HG03159 (cell line): ENCODE measurements around the gene CYP26A1.
"Not testable (repeated sequence)": the region's sequence is repeated elsewhere in the genome, so short reads cannot be mapped to it uniquely, and the experiment has no call there.

Experiments used
- ATAC-seq: cut with Tn5 transposase; IDR thresholded peaks from one replicate; pipeline ENCODE4 v1.9.1; 2021; ENCODE audit warnings: mild to moderate bottlenecking, moderate library complexity; ENCODE audit not compliant: unreplicated experiment

The CYP26A1 gene

DNA sequence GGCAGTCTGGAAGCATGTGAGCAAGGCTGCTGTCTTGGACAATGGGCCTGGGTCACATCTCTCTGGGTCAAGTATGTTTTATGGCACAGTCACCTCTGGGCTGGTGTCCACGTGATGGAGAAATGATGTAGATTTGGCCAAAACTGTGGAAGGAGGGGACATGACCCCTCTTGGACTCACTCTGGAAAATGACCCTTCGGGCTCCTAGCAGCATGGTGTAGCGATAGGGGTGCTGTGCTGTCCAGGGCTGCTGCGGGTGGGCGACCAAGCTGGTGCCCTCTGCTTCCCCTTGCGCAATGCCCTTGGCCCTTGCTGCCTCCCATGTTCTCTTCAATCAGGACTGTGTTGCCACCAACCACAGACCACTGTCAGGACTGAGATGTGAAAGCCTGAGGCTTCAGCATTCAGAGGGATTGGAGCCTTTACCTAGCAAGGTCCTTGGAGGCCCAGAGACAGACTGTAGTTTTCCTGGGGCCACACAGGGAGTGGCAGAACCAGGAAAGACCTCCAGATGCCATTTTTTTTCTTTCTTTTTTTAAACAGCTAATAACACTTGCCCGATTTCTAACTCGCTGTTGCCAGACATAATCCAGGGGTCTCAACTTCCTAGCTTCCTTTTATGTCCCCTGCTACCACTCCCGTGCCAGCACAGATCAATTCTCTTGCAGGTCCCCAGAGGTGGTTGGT, 6.1 kb downstream of the CYP26A1 start:
- no peak for ATAC-seq

DNA sequence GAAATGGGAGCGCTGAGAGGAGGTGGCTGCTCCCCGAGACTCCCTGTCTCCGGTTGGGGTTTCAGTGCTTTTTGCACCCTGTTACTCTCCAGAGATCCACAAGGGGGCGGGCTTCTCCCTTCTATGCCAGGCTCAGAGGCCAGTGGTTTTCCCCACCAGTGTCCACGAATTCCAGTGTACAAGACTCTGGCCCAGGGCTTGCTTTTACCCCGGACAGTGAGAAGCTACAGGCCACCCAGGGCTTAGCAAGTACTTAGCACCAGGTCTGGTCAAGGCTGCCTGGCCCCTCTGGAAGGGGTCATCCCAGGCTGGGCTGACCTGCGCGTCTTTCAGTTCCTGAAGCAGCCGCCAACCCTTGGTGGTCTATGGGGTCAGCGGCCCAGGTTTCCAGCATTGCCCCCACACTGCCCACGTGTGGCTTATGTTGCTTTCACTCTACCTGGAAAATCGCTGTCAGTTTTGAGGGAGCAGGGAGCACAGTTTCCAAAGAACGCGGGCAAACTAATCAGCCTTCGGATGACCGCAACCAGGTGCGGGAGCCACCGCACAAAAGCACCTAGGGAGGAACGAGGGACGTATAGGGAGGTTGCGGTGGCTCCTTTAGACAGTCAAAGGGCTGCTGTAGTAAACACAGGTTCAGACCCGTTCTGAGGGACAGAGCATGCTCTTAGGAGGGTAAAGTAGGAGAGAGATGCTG, 6.8 kb downstream of the CYP26A1 start:
- peak; percentile 68 for ATAC-seq

- no peak for ATAC-seq
These were observed 7.6 kb downstream of the CYP26A1 start for GRCh38 chr10:93081318-93081717.

DNA sequence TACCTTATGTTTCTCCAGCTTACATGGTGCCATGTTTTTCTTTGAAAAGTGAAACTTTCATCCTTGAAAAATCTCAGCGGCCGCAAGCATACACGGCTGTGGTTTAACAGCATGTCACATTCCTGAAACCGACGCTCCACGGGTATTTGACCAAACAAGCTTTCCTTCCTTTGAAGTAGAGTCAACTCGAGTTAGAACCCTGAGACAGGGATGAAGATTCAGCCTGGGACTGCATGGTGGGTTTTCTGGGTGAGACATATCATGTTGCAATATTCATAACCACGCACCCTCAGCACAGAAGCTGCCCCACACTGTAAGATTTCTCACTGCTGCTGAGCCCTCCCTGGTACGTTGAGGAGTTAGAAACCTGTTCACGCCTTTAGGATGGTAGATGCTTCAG, 8.1 kb downstream of the CYP26A1 start:
- no peak for ATAC-seq

DNA sequence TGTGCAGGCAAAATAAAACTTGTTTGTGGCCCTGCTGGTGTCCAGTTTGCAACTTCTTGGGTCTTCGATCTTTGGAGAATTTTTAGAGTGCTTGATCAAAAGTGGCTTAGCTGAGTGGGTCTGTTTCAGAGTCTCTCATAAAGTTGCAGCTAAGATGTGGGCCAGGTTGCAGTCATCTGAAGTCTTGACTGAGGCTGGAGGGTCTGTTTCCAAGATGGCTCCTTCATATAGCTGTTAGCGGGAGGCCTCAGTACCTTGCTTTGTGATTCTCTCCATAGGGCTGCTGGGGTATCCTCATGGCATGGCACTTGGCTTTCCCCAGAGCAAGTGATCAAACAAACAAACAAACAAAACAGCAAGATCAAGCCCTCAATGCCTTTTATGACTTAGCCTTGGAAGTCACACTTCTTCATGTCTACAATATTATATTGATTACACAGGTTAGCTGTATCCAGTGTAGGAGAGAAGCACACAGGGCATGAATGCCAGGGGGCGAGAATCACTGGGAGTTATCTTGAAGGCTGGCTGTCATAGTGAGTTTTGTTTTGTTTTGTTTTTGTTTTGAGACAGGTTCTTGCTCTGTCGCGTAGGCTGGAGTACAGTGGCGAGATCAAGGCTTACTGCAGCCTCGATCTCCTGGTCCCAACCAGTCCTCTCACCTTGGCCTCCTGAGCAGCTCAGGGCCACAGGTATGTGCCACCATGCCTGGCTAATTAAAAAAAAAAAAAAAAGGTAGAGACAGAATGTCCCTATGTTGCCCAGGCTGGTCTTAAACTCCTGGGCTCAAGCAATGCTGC, 10.2 kb downstream of the CYP26A1 start:
- ATAC-seq, result no peak

GRCh38 chr10:93085272-93085859, 11.7 kb downstream of the CYP26A1 start:
- no peak for ATAC-seq

DNA sequence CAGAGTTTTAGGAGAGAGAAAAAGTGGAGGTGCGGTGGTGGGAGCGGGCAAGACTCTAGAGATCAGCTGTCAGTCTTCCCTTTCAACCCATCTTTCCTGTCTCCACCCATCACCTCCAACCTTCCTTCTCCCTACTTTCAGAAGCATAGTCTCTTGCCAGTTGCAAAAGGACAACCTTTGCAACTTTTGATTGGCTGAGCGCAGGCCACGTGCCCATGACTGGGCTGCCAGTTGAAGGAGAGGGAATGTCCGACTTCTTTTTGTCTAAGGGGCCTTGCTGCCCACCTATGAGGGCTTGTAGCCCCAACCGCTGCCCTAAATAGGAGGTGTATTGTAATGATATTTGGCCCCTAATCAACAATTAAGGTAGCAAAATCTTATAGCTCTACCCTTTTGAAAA, 12.6 kb downstream of the CYP26A1 start:
- ATAC-seq, result no peak

DNA sequence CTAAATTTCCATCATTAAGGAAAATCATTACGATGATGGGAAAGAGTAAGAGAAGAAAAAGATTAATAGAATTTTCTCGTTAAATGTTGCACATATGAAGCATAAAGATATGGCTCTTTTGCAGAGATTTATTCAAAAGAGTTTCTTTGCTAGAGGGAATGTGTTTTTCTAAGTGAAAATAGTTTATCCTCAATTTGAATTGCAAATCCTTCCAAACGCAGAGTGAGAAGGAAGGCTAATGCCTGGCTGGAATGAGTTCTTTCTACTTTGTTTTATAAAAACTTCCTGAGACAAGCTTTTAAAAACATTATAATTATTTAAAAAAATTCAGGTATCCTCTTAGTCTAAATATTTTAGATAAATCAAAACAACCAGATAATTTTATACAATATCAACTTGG, 14.2 kb downstream of the CYP26A1 start:
- ATAC-seq, result no peak

DNA sequence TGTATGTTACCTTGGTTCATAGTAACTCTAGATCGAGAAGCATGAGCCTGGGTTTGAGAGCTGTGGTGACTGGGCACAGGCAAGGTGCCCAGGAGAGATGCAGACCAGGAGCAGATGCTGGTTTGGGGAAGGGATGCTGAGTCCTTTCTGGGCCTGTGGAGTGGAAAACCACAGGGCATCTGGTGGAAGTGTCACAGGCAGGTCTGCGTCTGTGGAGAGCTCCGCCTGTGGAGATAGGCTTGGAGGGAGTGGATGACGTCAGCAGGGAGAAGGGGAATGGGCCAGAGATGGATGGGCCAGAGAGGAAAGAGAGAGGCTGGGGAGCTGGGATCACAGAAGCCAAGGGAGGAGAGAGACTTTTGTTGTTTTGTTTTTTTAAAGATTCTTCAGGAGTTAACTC, 14.8 kb downstream of the CYP26A1 start:
- ATAC-seq, result no peak

DNA sequence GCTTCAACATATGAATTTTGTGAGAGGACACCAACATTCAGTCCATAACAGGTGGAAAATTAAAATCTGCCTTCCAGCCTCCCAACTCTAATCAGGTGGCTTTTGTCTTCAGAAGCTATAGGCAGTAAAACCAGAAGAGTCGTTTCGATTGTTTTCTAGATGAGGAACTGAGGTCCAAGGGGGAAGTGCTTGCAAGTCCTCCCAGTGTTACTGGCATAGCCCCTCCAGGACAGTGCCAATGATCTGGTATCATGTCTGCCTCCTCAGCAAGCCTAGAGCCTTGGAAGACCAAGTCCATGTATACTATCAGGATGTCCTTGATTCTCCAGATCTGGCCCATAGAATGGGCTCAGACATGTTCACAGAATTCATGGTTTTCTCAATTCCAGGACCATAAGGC, 16.9 kb downstream of the CYP26A1 start:
- ATAC-seq, result no peak

DNA sequence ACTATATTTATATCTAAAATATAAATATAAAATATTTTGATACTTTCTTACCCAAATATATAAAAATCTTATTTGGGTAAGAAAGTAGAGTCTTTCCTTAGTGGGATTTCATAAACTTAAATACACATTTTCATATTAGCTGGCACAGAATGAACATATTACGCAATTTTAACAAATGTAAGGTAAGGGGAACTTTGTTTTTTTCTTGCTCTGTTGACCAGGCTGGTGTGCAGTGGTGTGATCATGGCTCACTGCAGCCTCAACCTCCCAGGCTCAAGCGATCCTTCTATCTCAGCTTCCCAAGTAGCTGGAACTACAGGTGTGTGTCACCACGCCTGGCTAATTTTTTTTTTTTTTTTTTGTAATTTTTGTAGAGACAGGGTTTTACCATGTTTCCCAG, 18.3 kb downstream of the CYP26A1 start:
- ATAC-seq, result no peak

DNA sequence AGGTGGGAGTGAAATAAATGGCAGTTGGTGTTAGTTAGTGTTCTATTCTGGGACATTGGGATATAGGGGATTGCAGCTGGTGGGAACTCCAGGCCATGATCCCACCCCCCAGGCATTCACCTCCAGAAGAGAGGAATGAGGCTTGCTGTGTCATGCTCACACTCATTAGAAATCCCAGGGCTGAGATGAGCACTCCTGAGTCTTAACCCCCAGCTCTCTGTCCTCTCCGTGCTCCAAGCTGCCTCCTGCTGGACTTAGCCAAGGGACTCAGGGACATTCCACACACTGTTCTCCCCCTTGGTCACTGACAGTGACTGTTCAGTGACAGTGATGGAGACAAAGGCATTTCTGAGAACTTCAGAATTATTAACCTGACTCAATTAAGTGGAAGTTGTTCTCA, 21.5 kb downstream of the CYP26A1 start:
- ATAC-seq, result no peak

DNA sequence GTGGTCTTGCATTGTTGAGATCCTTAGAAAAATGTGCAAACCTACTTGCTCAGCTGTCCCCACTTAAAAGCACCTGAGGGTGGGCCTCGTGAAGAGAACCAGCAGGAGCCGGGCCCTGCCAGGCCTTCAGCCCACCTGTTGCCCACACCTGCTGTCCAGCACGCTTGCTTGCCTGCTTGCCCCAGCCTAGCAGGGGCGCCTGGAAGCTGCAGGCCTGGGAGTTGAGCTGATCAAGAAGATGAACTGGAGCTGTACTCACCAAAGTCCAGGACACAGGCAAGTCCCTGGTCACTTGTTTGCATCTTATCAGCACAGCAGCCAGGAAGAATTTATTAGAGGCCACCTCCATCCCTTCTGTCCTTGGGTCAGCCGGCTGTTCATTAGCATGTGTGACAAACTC, 23.2 kb downstream of the CYP26A1 start:
- no peak for ATAC-seq

GRCh38 chr10:93097386-93097785, 23.7 kb downstream of the CYP26A1 start:
- no peak for ATAC-seq

- ATAC-seq, result no peak
These were observed 25.1 kb downstream of the CYP26A1 start for GRCh38 chr10:93098816-93099215.

DNA sequence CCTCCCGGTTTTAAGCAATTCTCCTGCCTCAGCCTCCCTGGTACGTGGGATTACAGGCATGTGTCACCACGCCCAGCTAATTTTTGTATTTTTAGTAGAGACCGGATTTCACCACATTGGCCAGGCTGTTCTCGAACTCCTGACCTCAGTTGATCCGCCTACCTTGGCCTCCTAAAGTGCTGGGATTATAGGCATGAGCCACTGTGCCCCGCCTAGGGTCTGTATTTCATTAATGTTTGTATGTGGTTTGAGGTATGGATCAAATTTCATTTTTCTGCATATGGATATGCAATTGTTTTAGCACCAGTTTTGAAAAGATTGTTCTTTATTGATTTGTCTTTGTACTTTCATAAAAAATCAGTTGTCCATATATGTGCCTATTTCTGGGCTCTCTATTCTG, 26.0 kb downstream of the CYP26A1 start:
- ATAC-seq, result no peak

- not testable (repeated sequence) for ATAC-seq
These were observed 27.5 kb downstream of the CYP26A1 start for GRCh38 chr10:93101148-93101547.

- ATAC-seq, result no peak
These were observed 30.3 kb downstream of the CYP26A1 start for GRCh38 chr10:93103953-93104352.

GRCh38 chr10:93106631-93107072, 33.0 kb downstream of the CYP26A1 start:
- no peak for ATAC-seq

GRCh38 chr10:93110472-93111146, 36.9 kb downstream of the CYP26A1 start:
- ATAC-seq, result peak; percentile 81

- ATAC-seq, result no peak
These were observed 39.3 kb downstream of the CYP26A1 start for GRCh38 chr10:93113042-93113441.
